ENCODE measurements around the gene IDH3G. TPM values are rescaled to one million over a fixed set of nuclear protein-coding genes. Genes with fewer than 3 reads are reported as not detected.
"Not testable (repeated sequence)": the region's sequence is repeated elsewhere in the genome, so short reads cannot be mapped to it uniquely, and the experiment has no call there.

The IDH3G gene
- polyA plus RNA-seq, 3 donors: 34.9 to 81.0 (median 51.6) TPM

GRCh38 chrX:153743468-153744209 is 50.5 kb downstream of the IDH3G start:
- 38 to 58% (median 51%) methylated on average over 9 to 30 of the region's 35 CpGs for WGBS, 3 donors
- H3K27ac ChIP-seq (ENCODE audit: low read depth, low read length): not testable (repeated sequence)

GRCh38 chrX:153742796-153743467 is 51.2 kb downstream of the IDH3G start:
- H3K27ac ChIP-seq (ENCODE audit: low read depth, low read length): not testable (repeated sequence)
- 69 to 76% (median 76%) methylated on average over 12 to 32 of the region's 32 CpGs for WGBS, 3 donors

GRCh38 chrX:153742111-153742510 is 52.1 kb downstream of the IDH3G start:
- WGBS, 3 donors: 95 to 100% (median 96%) methylated on average over 6 to 14 of the region's 14 CpGs

GRCh38 chrX:153741446-153741845 is 52.7 kb downstream of the IDH3G start:
- H3K27ac ChIP-seq (ENCODE audit: low read depth, low read length): no peak overlapping the region
- WGBS, 3 donors: 71 to 86% (median 81%) methylated on average over 10 to 14 of the region's 14 CpGs

More at GRCh38 chrX:153742111-153742510, 52.1 kb downstream of the IDH3G start:
- H3K27ac ChIP-seq (ENCODE audit: low read depth, low read length): not testable (repeated sequence)

- WGBS, 3 donors: 86 to 94% (median 87%) methylated on average over 3 to 16 of the region's 16 CpGs
- H3K27ac ChIP-seq (ENCODE audit: low read depth, low read length): no peak overlapping the region
Measured at GRCh38 chrX:153740631-153741222, 53.4 kb downstream of the IDH3G start.

- no peak overlapping the region for H3K27ac ChIP-seq (ENCODE audit: low read depth, low read length)
- WGBS, 3 donors: 84 to 91% (median 88%) methylated on average over 22 to 29 of the region's 29 CpGs
Measured at GRCh38 chrX:153739754-153740486, 54.3 kb downstream of the IDH3G start.

- WGBS, 3 donors: 93 to 98% (median 96%) methylated on average over 8 to 27 of the region's 27 CpGs
- H3K27ac ChIP-seq (ENCODE audit: low read depth, low read length): no peak overlapping the region
Measured at GRCh38 chrX:153738056-153738605, 56.0 kb downstream of the IDH3G start.

GRCh38 chrX:153736871-153737441 is 57.2 kb downstream of the IDH3G start:
- no peak overlapping the region for H3K27ac ChIP-seq (ENCODE audit: low read depth, low read length)
- 72 to 90% (median 86%) methylated on average over 12 to 15 of the region's 15 CpGs for WGBS, 3 donors

GRCh38 chrX:153736071-153736820 is 57.9 kb downstream of the IDH3G start:
- WGBS, 3 donors: 86 to 93% (median 93%) methylated on average over 20 to 30 of the region's 30 CpGs
- H3K27ac ChIP-seq (ENCODE audit: low read depth, low read length): no peak overlapping the region

Other genes with a start within 250 kb of the IDH3G start
- gene CCNQ, start 195.2 kb downstream of the IDH3G start, polyA plus RNA-seq: 10 to 100 TPM; 19.3 to 26.9 (median 22.3) TPM
- 1 to 10 TPM in 1 of 3 donors, under 1 TPM in 1, not detected in 1; 0.07 to 1.0 TPM for gene DUSP9, start 147.2 kb downstream of the IDH3G start, polyA plus RNA-seq
- gene PNCK, start 120.6 kb downstream of the IDH3G start, polyA plus RNA-seq: 1 to 10 TPM in 2 of 3 donors, under 1 TPM in 1; 0.64 to 1.5 (median 1.5) TPM
- 10 to 100 TPM; 14.7 to 61.0 (median 20.0) TPM for gene SLC6A8, start 106.4 kb downstream of the IDH3G start, polyA plus RNA-seq
- 100 to 1,000 TPM; 151 to 640 (median 216) TPM for gene BCAP31, start 70.0 kb downstream of the IDH3G start, polyA plus RNA-seq
- 10 to 100 TPM in 1 of 3 donors, 1 to 10 TPM in 2; 7.5 to 29.9 (median 9.6) TPM for gene ABCD1, start 69.5 kb downstream of the IDH3G start, polyA plus RNA-seq
- gene PLXNB3, start 30.1 kb downstream of the IDH3G start, polyA plus RNA-seq: 1 to 10 TPM; 3.4 to 9.1 (median 8.3) TPM
- gene SRPK3, start 13.3 kb downstream of the IDH3G start, polyA plus RNA-seq: under 1 TPM; 0.23 to 0.67 (median 0.30) TPM
- 100 to 1,000 TPM; 283 to 679 (median 378) TPM for gene SSR4, start 293 bp upstream of the IDH3G start, polyA plus RNA-seq
- gene PDZD4, start 36.2 kb upstream of the IDH3G start, polyA plus RNA-seq: 1 to 10 TPM; 1.5 to 2.7 (median 2.1) TPM
- gene L1CAM, start 91.8 kb upstream of the IDH3G start, polyA plus RNA-seq: 1 to 10 TPM; 1.3 to 1.8 (median 1.5) TPM
- 1 to 10 TPM; 1.3 to 7.1 (median 5.9) TPM for gene AVPR2, start 110.3 kb upstream of the IDH3G start, polyA plus RNA-seq
- gene ARHGAP4, start 131.9 kb upstream of the IDH3G start, polyA plus RNA-seq: 100 to 1,000 TPM in 1 of 3 donors, 10 to 100 TPM in 1, 1 to 10 TPM in 1; 9.9 to 106 (median 43.6) TPM
- 100 to 1,000 TPM in 1 of 3 donors, 10 to 100 TPM in 2; 68.6 to 169 (median 98.6) TPM for gene NAA10, start 140.7 kb upstream of the IDH3G start, polyA plus RNA-seq
- gene RENBP, start 150.3 kb upstream of the IDH3G start, polyA plus RNA-seq: 10 to 100 TPM in 2 of 3 donors, 1 to 10 TPM in 1; 2.9 to 19.3 (median 18.4) TPM
- 10 to 100 TPM in 2 of 3 donors, 1 to 10 TPM in 1; 9.5 to 20.2 (median 13.7) TPM for gene HCFC1, start 177.4 kb upstream of the IDH3G start, polyA plus RNA-seq
- gene TMEM187, start 178.4 kb upstream of the IDH3G start, polyA plus RNA-seq: 10 to 100 TPM in 1 of 3 donors, 1 to 10 TPM in 2; 3.3 to 14.3 (median 5.8) TPM
- 10 to 100 TPM; 53.8 to 92.1 (median 68.1) TPM for gene IRAK1, start 225.5 kb upstream of the IDH3G start, polyA plus RNA-seq